Activated CD4-positive, alpha-beta memory T cell treated with anti-CD3 and anti-CD28 coated beads for 36 hours (primary cell): ENCODE results near the gene DDIT4. TPM values are rescaled to one million over a fixed set of nuclear protein-coding genes. Genes with fewer than 3 reads are reported as not detected.

ENCODE experiments used
- CTCF ChIA-PET: fragments of 350-600 bp; sonication (Branson Sonifier 250); formaldehyde crosslinking; loops from one replicate; lab custom pipeline; 2021; ENCODE audit warnings: antibody characterized with exemption, inconsistent platforms; lab: Charles Lee
- POLR2A ChIA-PET: fragments of 350-600 bp; sonication (Branson Sonifier 250); formaldehyde crosslinking; loops from one replicate; lab custom pipeline; 2021; ENCODE audit warnings: antibody characterized with exemption; lab: Charles Lee
- DNase-seq: peaks from one replicate; pipeline ENCODE4 v3.0.0-alpha.2; 2020
- H3K27ac Mint-ChIP-seq: one replicate; pipeline ENCODE4 v1.8.0; 2021; ENCODE audit warnings: mixed read lengths
- H3K27me3 Mint-ChIP-seq: one replicate; pipeline ENCODE4 v1.8.0; 2021; ENCODE audit warnings: mixed read lengths
- H3K36me3 Mint-ChIP-seq: one replicate; pipeline ENCODE4 v1.8.0; 2021; ENCODE audit warnings: mixed read lengths
- H3K4me1 Mint-ChIP-seq: one replicate; pipeline ENCODE4 v1.8.0; 2021; ENCODE audit warnings: low read depth, mixed read lengths
- H3K4me3 Mint-ChIP-seq: one replicate; pipeline ENCODE4 v1.8.0; 2021; ENCODE audit warnings: mild to moderate bottlenecking, mixed read lengths
- H3K9me3 Mint-ChIP-seq: one replicate; pipeline ENCODE4 v1.8.0; 2021; ENCODE audit warnings: mixed read lengths
- intact Hi-C: fragments of 100-400 bp; cut with micrococcal nuclease; formaldehyde crosslinking; loops from one replicate; pipeline ENCODE4 v1.15.1; 2023
- total RNA-seq, 2 experiments: library from RNA; stranded (reverse); gene quantifications; one replicate each; pipeline ENCODE4 v1.2.3, GENCODE V29; 2021

The DDIT4 gene
- total RNA-seq, 2 experiments from 2014 or later = 637 TPM

DNA sequence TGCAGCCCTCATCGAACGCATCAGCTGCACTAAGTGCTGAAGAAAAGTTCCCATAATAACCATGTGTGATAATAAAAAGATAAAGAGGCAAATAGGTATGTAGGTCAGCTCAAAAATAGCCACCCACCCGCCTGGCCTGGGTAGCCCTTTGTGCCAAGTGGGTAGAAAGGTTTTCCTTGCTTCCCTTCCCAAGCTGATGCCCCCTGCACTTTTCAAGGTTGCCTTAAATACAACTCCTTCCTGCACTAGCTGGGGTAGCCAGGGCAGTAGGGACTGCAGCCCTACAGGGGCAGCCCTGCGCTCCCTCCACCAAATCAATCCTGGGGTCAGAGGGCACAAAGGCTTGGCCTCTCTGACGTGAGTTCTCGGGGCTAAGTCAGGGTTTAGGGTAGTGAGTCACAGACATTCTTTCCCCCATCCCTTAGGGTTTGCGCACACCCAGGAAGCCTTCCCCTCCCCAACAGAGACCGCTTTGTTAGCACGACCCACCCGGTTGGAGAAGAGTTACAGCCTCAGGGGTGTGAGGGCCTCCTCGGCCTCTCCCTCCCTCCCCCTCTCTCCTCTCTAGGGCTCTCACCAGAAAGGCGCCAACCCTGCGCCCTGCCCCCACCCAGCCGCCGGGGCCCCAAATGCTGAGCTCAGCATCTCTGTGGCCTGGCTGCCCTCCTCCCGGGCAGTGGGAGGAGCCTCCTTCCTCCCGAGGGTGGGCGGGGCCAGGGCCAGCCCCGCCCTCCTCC is 13.3 kb upstream of the DDIT4 start:
- intact Hi-C loops = loop anchor here (5.0 kb wide), 1 partner anchor 178 kb away; no protein-coding TSS in a partner anchor
- CTCF ChIA-PET = interaction anchor here (0.6 to 3.1 kb wide), 21 partner anchors 12 to 212 kb away, joined by 3 to 43 read pairs (median 3); partner anchors contain the start of gene DDIT4
- peaks cover 2% of the 10 kb centered on the region for H3K27me3 Mint-ChIP-seq

DNA sequence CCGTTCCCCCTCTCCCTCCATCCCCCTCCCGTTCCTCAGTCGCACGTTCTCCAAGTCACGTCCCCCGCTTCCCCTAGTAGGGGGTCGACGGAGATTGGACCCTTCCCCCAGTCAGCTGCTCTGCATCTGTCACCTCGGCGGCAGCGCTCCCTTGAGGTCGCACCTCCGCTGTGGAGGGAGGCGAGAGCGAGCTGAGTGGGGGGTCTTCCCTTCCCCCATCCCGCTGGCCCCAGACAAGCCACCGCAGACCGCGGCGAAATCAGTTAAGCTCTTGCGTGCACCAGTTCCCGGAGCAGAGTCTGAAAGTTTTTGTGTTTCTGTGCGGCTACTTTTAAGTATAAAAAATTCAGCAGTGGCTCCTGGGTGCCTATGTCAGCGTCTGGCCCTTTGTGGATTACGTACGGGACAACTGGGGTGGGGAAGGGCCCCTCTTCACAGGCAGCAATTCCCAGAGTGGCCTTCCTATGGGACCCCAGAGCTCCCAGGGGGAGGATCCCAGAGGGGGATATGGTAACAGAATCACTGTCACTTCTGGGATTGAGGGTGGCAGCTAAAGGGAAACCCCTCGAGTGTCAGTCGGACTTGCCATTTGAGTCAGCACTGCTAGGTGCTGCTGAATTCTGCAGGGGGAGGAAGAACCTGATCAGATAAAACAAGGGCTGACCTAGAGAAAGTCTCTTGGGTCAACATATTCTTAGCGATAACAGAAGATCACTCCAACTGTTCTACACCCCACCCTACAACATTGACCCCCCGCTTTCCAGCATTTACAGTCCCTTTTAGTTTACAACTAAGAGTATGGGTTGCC is 12.5 kb upstream of the DDIT4 start:
- intact Hi-C loops = loop anchor here (1.0 to 5.0 kb wide), 8 partner anchors 12 to 179 kb away; partner anchors contain the start of gene DDIT4
- no peaks in the 10 kb centered on the region for H3K36me3 Mint-ChIP-seq
- ChIA-PET CTCF (interaction anchor here (0.6 to 3.1 kb wide), 17 partner anchors 11 to 212 kb away, joined by 3 to 43 read pairs (median 3); partner anchors contain the start of gene DDIT4), POLR2A (interaction anchor here (0.6 to 7.4 kb wide), 20 partner anchors 8 to 173 kb away, joined by 3 to 142 read pairs (median 6); partner anchors contain the start of genes ANAPC16, ASCC1, DDIT4 and SPOCK2)
- no peaks in the 10 kb centered on the region for H3K9me3 Mint-ChIP-seq
- peaks cover 2% of the 10 kb centered on the region for H3K27me3 Mint-ChIP-seq
- peak overlapping the region; percentile 84 for H3K4me3 Mint-ChIP-seq
- peaks cover 57% of the 10 kb centered on the region for H3K4me1 Mint-ChIP-seq
- peak; percentile 86 for DNase-seq
- peak overlapping the region; percentile 99 for H3K27ac Mint-ChIP-seq

More for the DNA sequence above, 13.3 kb upstream of the DDIT4 start:
- Mint-ChIP-seq H3K36me3 (no peaks in the 10 kb centered on the region), H3K4me1 (peaks cover 62% of the 10 kb centered on the region), H3K9me3 (no peaks in the 10 kb centered on the region), H3K4me3 (peak overlapping the region; percentile 84), H3K27ac (peak overlapping the region; percentile 99)
- DNase-seq = peak; percentile 95
- POLR2A ChIA-PET = interaction anchor here (0.6 to 7.4 kb wide), 23 partner anchors 9 to 172 kb away, joined by 3 to 142 read pairs (median 5); partner anchors contain the start of genes ANAPC16, ASCC1, DDIT4 and DNAJB12

DNA sequence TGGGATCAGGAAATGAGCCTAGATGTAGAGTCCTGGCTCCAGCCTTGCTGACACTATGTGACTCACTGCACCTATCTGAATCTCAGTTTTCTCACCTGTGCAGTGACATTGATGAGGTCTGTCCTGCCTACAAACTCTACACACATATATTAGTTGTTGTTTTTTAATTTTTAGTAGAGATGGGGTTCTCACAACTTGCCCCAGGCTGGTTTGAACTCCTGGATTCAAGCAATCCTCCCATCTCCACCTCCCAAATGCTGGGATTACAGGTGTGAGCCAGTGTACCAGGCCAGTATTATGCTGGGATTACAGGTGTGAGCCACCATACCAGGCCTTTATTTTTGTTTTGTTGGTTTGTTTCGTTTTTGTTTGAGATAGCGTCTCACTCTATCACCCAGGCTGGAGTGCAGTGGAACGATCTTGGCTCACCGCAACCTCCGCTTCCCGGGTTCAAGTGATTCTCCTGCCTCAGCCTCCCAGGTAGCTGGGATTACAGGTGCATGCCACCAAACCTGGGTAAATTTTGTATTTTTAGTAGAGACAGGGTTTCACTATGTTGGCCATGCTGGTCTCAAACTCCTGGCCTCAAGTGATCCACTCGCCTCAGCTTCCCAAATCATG is 11.8 kb upstream of the DDIT4 start:
- intact Hi-C loops = loop anchor here (1.0 to 5.0 kb wide), 8 partner anchors 11 to 180 kb away; partner anchors contain the start of gene DDIT4
- Mint-ChIP-seq H3K4me3 (peak overlapping the region; percentile 84), H3K27me3 (peaks cover 2% of the 10 kb centered on the region), H3K27ac (peak overlapping the region; percentile 99), H3K9me3 (no peaks in the 10 kb centered on the region), H3K36me3 (no peaks in the 10 kb centered on the region), H3K4me1 (peaks cover 53% of the 10 kb centered on the region)
- ChIA-PET POLR2A (interaction anchor here (0.6 to 7.4 kb wide), 11 partner anchors 9 to 173 kb away, joined by 3 to 142 read pairs (median 16); partner anchors contain the start of genes DDIT4 and SPOCK2), CTCF (interaction anchor here (1.2 to 3.1 kb wide), 6 partner anchors 13 to 76 kb away, joined by 3 to 43 read pairs (median 10); partner anchors contain the start of gene DDIT4)
- no peak for DNase-seq

DNA sequence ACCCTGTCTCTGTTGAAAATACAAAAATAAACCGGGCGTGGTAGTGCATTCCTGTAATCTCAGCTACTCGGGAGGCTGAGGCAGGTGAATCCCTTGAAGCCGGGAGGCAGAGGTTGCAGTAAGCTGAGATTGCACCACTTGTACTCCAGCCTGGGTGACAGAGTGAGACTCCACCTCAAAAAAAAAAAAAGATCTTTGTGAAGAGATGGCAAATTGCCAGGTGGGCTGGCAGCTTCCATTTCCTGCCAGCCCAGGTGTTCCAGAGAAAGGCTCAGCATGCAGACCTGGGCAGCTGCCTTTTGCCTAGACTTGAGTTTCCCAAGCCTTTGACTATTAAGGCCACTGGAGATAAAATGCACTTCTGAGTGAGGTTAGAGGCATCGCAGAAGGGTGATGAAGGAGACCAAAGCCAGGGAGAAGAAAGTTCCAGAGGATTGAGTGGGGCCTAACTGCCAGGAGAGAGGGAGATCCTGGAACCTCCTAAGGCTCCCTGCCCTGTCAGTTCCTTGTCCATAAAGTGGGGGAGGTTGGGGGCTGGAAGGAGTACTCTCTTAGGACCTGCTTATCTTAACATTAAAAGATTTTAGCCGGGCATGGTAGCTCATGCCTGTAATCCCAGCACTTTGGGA is 10.0 kb upstream of the DDIT4 start:
- ChIA-PET POLR2A (interaction anchor here (0.8 to 7.4 kb wide), 3 partner anchors 9 to 57 kb away, joined by 5 to 142 read pairs (median 7); partner anchors contain the start of gene DDIT4), CTCF (interaction anchor here (0.7 to 2.7 kb wide), 5 partner anchors 11 to 216 kb away, joined by 3 to 14 read pairs (median 4); partner anchors contain the start of gene DDIT4)
- DNase-seq = peak; percentile 49
- Mint-ChIP-seq H3K9me3 (no peaks in the 10 kb centered on the region), H3K36me3 (no peaks in the 10 kb centered on the region), H3K27ac (peak overlapping the region; percentile 82), H3K4me3 (peak overlapping the region; percentile 23), H3K4me1 (peaks cover 43% of the 10 kb centered on the region), H3K27me3 (peaks cover 2% of the 10 kb centered on the region)
- intact Hi-C loops = loop anchor here (5.0 kb wide), 1 partner anchor 181 kb away; no protein-coding TSS in a partner anchor

DNA sequence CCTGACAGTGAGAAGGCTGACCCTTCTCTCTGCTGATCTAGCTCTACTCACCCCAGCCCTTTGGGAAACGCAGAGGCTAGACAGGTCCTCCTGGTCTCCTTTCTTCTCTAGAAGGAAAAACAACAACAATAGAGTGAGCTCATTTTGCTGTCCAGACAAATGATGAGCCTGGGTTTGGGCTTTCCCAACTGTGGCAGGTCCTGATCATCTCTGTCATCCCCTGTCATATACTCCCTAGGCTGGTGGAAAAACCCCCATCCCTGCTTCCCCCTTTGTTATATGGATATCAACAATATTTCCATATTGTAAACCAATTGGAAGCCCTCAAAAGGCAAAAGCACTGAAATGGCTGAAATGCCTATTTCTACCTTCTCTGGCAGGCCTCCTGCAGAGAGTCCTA is 9.2 kb upstream of the DDIT4 start:
- no peaks in the 10 kb centered on the region for H3K9me3 Mint-ChIP-seq
- H3K36me3 Mint-ChIP-seq = no peaks in the 10 kb centered on the region
- no peak for DNase-seq
- peak overlapping the region; percentile 42 for H3K27ac Mint-ChIP-seq
- H3K4me1 Mint-ChIP-seq = peaks cover 37% of the 10 kb centered on the region
- CTCF ChIA-PET = interaction anchor here (0.7 to 2.7 kb wide), 4 partner anchors 10 to 216 kb away, joined by 3 to 14 read pairs (median 6); partner anchors contain the start of gene DDIT4
- H3K27me3 Mint-ChIP-seq = peaks cover 2% of the 10 kb centered on the region
- no peak overlapping the region for H3K4me3 Mint-ChIP-seq
- POLR2A ChIA-PET = interaction anchor here (0.8 to 7.4 kb wide), 3 partner anchors 10 to 56 kb away, joined by 5 to 142 read pairs (median 7); partner anchors contain the start of gene DDIT4
- intact Hi-C loops = loop anchor here (5.0 kb wide), 1 partner anchor 182 kb away; no protein-coding TSS in a partner anchor

DNA sequence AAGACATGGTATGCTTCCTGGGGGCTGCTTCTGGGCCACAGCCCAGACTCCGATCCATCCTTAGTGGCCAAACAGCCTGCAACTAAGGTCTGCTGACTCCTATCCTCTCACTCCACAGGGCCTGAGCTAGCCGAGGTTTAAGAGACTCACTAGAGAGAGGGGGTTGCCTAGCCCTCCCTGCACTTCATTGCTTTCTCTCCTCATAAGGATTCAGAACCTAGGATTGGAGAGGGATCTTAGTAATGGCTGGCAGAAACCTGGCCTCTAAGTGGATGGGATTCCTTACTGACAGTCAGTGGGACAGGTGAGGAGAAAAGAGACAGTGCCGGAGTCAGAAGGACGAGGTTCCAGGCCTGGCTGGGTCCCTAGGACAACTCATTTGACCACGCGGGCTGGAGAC is 8.2 kb upstream of the DDIT4 start:
- POLR2A ChIA-PET = interaction anchor here (0.6 to 0.7 kb wide), 2 partner anchors 9 to 48 kb away, joined by 3 read pairs; no protein-coding TSS in a partner anchor
- H3K4me1 Mint-ChIP-seq = peaks cover 31% of the 10 kb centered on the region
- CTCF ChIA-PET = interaction anchor here (1.1 to 1.4 kb wide), 3 partner anchors 9 to 72 kb away, joined by 3 to 4 read pairs (median 4); no protein-coding TSS in a partner anchor
- DNase-seq = no peak
- no peak overlapping the region for H3K27ac Mint-ChIP-seq
- H3K9me3 Mint-ChIP-seq = no peaks in the 10 kb centered on the region
- H3K36me3 Mint-ChIP-seq = no peaks in the 10 kb centered on the region
- intact Hi-C loops = no loop called here
- peaks cover 2% of the 10 kb centered on the region for H3K27me3 Mint-ChIP-seq
- no peak overlapping the region for H3K4me3 Mint-ChIP-seq

DNA sequence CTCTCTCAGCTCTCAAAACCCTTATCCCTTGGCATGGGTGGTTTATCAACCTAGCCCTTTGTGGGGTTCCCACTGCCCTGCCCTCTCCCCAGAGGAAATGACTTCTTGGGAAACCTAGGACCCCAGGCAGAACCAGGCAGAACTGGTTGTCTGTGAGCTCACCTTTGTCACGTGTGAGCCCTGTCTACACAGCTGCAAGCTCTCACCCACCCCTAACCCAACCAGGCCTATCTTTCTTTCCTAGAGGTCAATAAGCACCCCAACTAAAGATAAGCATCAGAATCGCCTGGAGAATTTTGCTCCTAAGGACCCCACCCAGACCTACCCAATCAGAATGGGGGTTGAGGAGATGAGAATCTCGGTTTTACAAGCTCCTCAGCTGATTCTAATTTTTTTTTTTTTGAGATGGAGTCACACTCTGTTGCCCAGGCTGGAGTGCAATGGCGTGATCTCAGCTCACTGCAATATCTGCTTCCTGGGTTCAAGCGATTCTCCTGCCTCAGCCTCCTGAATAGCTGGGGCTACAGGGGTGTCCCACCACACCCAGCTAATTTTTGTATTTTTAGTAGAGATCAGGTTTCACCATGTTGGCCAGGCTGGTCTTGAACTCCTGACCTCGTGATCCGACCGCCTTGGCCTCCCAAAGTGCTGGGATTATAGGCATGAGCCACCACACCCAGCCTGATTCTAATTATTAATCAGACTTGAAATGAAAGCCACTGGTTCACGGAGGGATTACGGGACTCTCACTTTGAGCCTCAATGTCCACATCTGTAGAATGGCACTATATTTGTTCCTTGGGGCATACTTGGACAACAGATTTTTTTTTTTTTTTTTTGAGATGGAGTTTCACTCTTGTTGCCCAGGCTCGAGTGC is 7.5 kb upstream of the DDIT4 start:
- ChIA-PET CTCF (interaction anchor here (0.8 to 1.4 kb wide), 4 partner anchors 8 to 71 kb away, joined by 3 to 4 read pairs (median 4); no protein-coding TSS in a partner anchor), POLR2A (interaction anchor here (0.6 to 0.7 kb wide), 2 partner anchors 9 to 47 kb away, joined by 3 read pairs; no protein-coding TSS in a partner anchor)
- peaks cover 2% of the 10 kb centered on the region for H3K27me3 Mint-ChIP-seq
- no peak overlapping the region for H3K4me3 Mint-ChIP-seq
- H3K4me1 Mint-ChIP-seq = peaks cover 34% of the 10 kb centered on the region
- no peaks in the 10 kb centered on the region for H3K9me3 Mint-ChIP-seq
- H3K27ac Mint-ChIP-seq = no peak overlapping the region
- H3K36me3 Mint-ChIP-seq = no peaks in the 10 kb centered on the region
- DNase-seq = no peak
- intact Hi-C loops = no loop called here

DNA sequence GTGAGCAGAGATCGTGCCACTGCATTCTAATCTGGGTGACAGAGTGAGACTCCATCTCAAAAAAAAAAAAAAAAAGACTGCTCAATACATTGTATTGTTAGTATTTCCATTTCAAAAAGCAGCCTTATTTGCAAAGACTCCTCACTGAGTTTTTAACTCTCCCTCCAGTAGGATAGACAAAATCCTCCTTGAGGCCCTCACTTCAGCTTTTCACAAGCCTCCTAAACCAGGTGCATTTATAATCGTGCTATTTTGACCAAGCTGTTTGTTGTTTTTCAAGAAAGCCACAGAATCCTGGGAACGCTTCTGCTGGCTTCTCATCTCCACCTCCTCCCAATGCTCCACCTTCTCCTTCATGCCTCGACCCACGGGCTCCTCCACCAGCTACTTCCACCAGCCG is 6.3 kb upstream of the DDIT4 start:
- H3K27ac Mint-ChIP-seq = no peak overlapping the region
- no peaks in the 10 kb centered on the region for H3K36me3 Mint-ChIP-seq
- CTCF ChIA-PET = no interaction called here
- intact Hi-C loops = no loop called here
- no peak for DNase-seq
- no peaks in the 10 kb centered on the region for H3K9me3 Mint-ChIP-seq
- peaks cover 2% of the 10 kb centered on the region for H3K27me3 Mint-ChIP-seq
- POLR2A ChIA-PET = interaction anchor here (0.7 kb wide), 1 partner anchor 60 kb away, joined by 4 read pairs; no protein-coding TSS in a partner anchor
- H3K4me3 Mint-ChIP-seq = no peak overlapping the region
- peaks cover 30% of the 10 kb centered on the region for H3K4me1 Mint-ChIP-seq

DNA sequence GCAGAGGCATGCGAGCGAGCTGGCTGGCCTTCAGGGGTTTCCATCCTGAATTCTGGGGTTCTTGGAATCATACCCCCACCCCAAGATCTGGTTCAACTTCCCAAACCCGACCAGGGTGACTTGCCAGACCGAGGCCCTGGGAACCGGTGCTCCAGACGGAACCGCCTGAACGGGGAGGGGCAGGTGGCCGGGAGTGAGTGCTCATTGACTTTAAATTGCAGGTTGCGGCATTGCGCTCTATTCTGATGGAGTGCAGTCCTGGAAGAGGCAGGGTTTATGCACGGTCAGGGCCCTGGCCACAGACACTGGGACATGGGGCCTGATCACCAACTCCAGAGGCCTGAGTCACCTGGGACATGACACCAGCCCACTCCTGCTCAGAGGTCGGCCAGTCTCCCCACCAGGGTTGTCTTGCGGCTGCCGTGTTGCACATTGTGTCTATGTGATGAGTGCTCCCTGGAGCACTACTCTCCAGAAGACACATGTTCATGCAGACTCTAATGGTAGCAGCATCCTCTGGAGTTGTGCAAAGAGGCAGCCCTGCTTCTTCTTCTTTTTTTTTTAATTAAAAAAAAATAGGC is 5.8 kb upstream of the DDIT4 start:
- Mint-ChIP-seq H3K4me3 (no peak overlapping the region), H3K36me3 (no peaks in the 10 kb centered on the region), H3K4me1 (peaks cover 34% of the 10 kb centered on the region), H3K9me3 (no peaks in the 10 kb centered on the region), H3K27ac (no peak overlapping the region), H3K27me3 (peaks cover 2% of the 10 kb centered on the region)
- ChIA-PET CTCF (no interaction called here), POLR2A (no interaction called here)
- intact Hi-C loops = no loop called here
- DNase-seq = no peak
